ENCODE results near the gene C16orf89. TPM values are rescaled to one million over a fixed set of nuclear protein-coding genes. Genes with fewer than 3 reads are reported as not detected.

C16orf89 gene
- total RNA-seq, 4 donors from 2014 or later = not detected

GRCh38 chr16:5007256-5007655 lies 58.5 kb downstream of the C16orf89 start:
- Histone ChIP-seq H3K27me3 (no peaks in the 10 kb centered on the region), H3K27ac (no peak overlapping the region), H3K4me3 (no peak overlapping the region), H3K9me3 (no peaks in the 10 kb centered on the region), H3K4me1 (no peaks in the 10 kb centered on the region), H3K36me3 (no peaks in the 10 kb centered on the region)
- in situ Hi-C loops (cut with MboI; ENCODE audit: low sequenced_read_pairs in 4 of 4) (no loop called here), intact Hi-C loops (cut with DNase I; ENCODE audit: low total_unique reads) (no loop called here)
- DNase-seq = no peak
- ATAC-seq = no peak
- TF ChIP-seq POLR2A (IDR thresholded peaks at IDR 0.05) = no peak

- Histone ChIP-seq H3K4me3 (no peak overlapping the region), H3K4me1 (no peaks in the 10 kb centered on the region), H3K27ac (no peak overlapping the region), H3K36me3 (no peaks in the 10 kb centered on the region), H3K27me3 (no peaks in the 10 kb centered on the region), H3K9me3 (no peaks in the 10 kb centered on the region)
- TF ChIP-seq POLR2A (IDR thresholded peaks at IDR 0.05) (no peak), CTCF (IDR thresholded peaks at IDR 0.05 in 4 of 5, conservative IDR thresholded peaks at IDR 0.05 in 1 of 5) (no peak)
- intact Hi-C loops (cut with DNase I; ENCODE audit: low total_unique reads) (no loop called here), in situ Hi-C loops (cut with MboI; ENCODE audit: low sequenced_read_pairs in 4 of 4) (no loop called here)
- DNase-seq (no peak), ATAC-seq (no peak)
Measured at GRCh38 chr16:5006348-5007193, 59.2 kb downstream of the C16orf89 start.

GRCh38 chr16:5005916-5006315 lies 59.8 kb downstream of the C16orf89 start:
- Histone ChIP-seq H3K27ac (no peak overlapping the region), H3K4me1 (no peaks in the 10 kb centered on the region), H3K9me3 (no peaks in the 10 kb centered on the region), H3K36me3 (no peaks in the 10 kb centered on the region), H3K27me3 (no peaks in the 10 kb centered on the region), H3K4me3 (no peak overlapping the region)
- in situ Hi-C loops (cut with MboI; ENCODE audit: low sequenced_read_pairs in 4 of 4) (no loop called here), intact Hi-C loops (cut with DNase I; ENCODE audit: low total_unique reads) (no loop called here)
- ATAC-seq = no peak
- no peak for TF ChIP-seq CTCF (IDR thresholded peaks at IDR 0.05 in 4 of 5, conservative IDR thresholded peaks at IDR 0.05 in 1 of 5)
- no peak for TF ChIP-seq POLR2A (IDR thresholded peaks at IDR 0.05)
- DNase-seq = no peak

- H3K27me3 ChIP-seq = no peaks in the 10 kb centered on the region
- H3K27ac ChIP-seq = no peak overlapping the region
- intact Hi-C loops (cut with DNase I; ENCODE audit: low total_unique reads) (no loop called here), in situ Hi-C loops (cut with MboI; ENCODE audit: low sequenced_read_pairs in 4 of 4) (no loop called here)
- DNase-seq (no peak), ATAC-seq (no peak)
- no peaks in the 10 kb centered on the region for H3K36me3 ChIP-seq
- H3K9me3 ChIP-seq = no peaks in the 10 kb centered on the region
- no peak overlapping the region for H3K4me3 ChIP-seq
- TF ChIP-seq POLR2A (IDR thresholded peaks at IDR 0.05) (no peak), CTCF (IDR thresholded peaks at IDR 0.05 in 4 of 5, conservative IDR thresholded peaks at IDR 0.05 in 1 of 5) (no peak)
- H3K4me1 ChIP-seq = no peaks in the 10 kb centered on the region
Measured at GRCh38 chr16:5004311-5004710, 61.4 kb downstream of the C16orf89 start.

- intact Hi-C loops (cut with DNase I; ENCODE audit: low total_unique reads) = no loop called here
Measured at GRCh38 chr16:5003828-5004227, 61.9 kb downstream of the C16orf89 start.

More at GRCh38 chr16:5003828-5004227, 61.9 kb downstream of the C16orf89 start:
- ATAC-seq (no peak), DNase-seq (no peak)
- no peaks in the 10 kb centered on the region for H3K9me3 ChIP-seq
- in situ Hi-C loops (cut with MboI; ENCODE audit: low sequenced_read_pairs in 4 of 4) = no loop called here
- H3K36me3 ChIP-seq = no peaks in the 10 kb centered on the region
- no peak overlapping the region for H3K4me3 ChIP-seq
- no peaks in the 10 kb centered on the region for H3K27me3 ChIP-seq
- TF ChIP-seq CTCF (IDR thresholded peaks at IDR 0.05 in 4 of 5, conservative IDR thresholded peaks at IDR 0.05 in 1 of 5) (no peak), POLR2A (IDR thresholded peaks at IDR 0.05) (no peak)
- no peak overlapping the region for H3K27ac ChIP-seq
- no peaks in the 10 kb centered on the region for H3K4me1 ChIP-seq

All from gastrocnemius medialis (tissue), 4 donors.